ENCODE data around the gene TANGO6. TPM values are rescaled to one million over a fixed set of nuclear protein-coding genes. Genes with fewer than 3 reads are reported as not detected.

Gene TANGO6
- 29.7 and 33.5 TPM in 2 replicates for total RNA-seq

DNA sequence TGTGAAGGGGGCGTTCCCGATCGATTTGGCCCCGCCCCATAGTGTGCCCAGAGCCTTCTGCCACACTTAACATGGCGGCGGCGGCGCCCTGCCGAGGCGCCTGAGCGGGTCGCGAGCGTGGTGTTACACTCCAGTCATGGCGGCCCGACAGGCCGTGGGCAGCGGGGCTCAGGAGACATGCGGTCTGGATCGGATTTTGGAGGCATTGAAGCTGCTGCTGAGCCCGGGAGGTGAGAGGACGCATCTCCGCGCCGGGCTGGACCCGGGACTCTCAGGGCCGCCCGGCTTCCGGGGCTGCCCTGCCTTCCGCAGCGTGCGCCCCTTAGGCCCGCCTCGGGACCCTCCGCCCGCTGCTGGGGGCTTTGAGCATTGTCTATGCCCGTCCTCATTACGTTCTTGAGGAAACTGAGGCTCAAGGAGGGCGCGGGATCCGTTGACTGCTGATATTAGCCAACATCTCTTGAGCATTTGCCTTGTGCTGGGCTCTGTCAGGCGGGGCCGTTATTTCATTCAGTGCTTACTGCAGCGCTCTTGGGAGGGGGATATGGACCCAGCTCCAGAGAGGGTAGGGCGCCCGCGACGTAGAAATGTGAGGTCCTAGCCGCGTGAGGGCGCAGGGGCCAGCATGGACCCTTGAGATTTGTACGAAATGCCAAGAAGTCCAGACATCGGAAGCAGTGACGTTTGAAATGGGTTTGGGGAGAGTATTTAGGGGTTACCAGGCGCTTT lies at the start of gene TANGO6:
Gene TANGO6, plus strand, starts transcription at position 50 of the 729 bp plus-strand sequence. Its CDS starts 87 bp downstream, at position 137.

DNA sequence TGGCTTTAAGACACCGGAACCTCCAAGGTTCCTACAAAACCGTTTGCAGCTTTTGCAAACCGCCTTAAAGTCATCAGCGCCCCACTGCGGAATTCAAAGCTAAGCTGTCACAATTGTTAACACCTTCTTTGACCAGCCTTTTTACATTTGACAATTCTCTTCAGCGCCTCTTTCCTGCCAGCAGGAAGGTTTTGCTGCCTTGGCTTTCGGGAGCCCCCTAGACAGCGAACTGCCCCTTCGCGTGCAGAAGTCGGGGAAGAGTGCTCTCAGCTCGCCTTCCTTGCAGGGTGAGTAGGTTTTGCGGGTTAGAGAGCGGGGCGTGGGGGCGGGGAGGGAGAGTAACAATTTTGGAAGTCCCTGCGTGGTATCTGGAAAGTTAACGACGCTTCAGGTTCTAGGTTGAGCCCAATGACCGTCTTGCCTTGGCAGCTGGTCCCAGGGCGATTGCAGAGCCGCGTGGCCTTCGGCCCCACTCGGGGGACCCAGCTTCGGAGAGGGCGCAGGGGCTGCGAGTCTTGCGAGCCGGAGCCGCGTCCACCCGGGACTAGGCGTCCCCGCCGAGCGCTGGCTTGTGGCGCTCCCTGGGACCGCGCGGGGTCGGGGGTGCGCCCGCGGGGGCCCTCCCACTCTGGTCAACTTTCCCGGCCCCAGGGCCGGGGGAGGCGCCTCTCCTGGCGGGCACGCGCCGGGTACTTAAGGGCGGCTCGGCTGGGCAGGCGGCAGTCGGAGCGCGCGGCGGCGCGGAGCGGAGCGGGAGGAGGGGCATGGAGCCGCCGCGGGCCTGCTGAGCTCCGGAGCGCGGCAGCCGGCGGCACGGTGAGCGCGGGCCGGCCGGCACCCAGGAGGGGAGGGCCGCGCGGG lies 262.4 kb downstream of the TANGO6 start, which contains the start of gene HAS3:
Gene HAS3, plus strand, starts transcription at position 153 of the 861 bp plus-strand sequence. CDS start 3,743 bp downstream, outside the sequence.

DNA sequence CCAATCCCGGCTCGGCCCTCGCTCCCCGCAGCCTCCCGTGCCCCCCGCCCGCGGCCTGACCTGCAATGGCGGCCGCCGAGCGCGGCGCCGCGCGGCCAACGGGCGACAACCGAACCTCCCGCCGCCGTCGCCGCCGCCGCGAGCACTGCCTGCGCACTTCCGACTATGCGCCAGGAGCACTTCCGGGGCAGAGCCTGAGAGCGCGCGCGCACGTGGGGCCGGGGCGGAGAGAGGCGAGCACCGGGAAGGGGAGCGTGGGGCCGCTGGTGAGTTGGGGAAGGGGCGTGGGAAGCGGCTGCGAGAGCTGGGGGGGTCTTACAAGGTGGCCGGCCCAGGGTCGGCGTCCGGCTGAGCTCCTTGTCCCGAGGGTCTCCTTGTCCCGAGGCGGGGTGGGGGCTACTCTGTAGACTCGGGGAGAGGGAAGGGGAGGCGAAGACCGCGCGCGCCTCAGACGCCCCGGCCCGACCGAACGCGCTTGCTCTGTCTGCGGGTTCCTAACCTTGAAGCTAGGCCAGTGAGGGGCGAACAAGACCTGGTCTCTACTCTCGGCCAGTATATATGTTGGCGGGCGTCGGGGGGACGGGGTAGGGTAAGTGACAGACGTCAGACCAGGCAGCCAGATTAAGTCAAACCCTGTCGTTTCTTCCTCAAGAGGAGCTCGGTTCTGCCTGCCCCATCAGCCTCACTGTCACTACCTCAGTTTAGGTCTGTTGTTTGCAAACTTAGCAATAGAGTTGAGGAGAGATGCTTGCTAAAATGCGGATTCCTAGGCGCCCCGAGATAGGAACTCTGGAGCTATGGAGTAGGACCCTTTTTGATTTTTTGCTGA lies 289.3 kb downstream of the TANGO6 start, which contains the start of the genes CHTF8 and UTP4:
Gene CHTF8, minus strand, starts transcription at position 165 of the 829 bp plus-strand sequence. CDS start 11,130 bp downstream, outside the sequence.
Gene UTP4, plus strand, starts transcription at position 226 of the 829 bp plus-strand sequence. CDS start 811 bp downstream, outside the sequence.

Other genes with a start within 250 kb of the TANGO6 start
- 0.38 and 1.1 TPM in 2 replicates for gene CDH3, start 198.2 kb upstream of the TANGO6 start, total RNA-seq
- gene CDH1, start 106.2 kb upstream of the TANGO6 start, total RNA-seq, result 0.28 and 1.3 TPM in 2 replicates